Epithelial cell of esophagus (primary cell): ENCODE data around the gene AOAH.
A peak's percentile ranks its signal among the peaks of the same experiment; 100 is the strongest.

Experiments used
- DNase-seq: peaks from one replicate; pipeline ENCODE4 v3.0.0; 2010; ENCODE audit warnings: low read depth
- H3K4me3 ChIP-seq: 2 replicates; pipeline ENCODE4 v1.5.1; 2011; ENCODE audit warnings: mild to moderate bottlenecking, low read length, control low read depth
- TF ChIP-seq, protein P1 (sequence below): IDR thresholded peaks from 2 replicates; pipeline ENCODE4 v1.5.1; 2011; ENCODE audit warnings: low read depth, mild to moderate bottlenecking, low read length, control low read depth, inconsistent platforms; ENCODE audit not compliant: insufficient read depth; ENCODE audit errors: missing control alignments

AOAH gene

DNA sequence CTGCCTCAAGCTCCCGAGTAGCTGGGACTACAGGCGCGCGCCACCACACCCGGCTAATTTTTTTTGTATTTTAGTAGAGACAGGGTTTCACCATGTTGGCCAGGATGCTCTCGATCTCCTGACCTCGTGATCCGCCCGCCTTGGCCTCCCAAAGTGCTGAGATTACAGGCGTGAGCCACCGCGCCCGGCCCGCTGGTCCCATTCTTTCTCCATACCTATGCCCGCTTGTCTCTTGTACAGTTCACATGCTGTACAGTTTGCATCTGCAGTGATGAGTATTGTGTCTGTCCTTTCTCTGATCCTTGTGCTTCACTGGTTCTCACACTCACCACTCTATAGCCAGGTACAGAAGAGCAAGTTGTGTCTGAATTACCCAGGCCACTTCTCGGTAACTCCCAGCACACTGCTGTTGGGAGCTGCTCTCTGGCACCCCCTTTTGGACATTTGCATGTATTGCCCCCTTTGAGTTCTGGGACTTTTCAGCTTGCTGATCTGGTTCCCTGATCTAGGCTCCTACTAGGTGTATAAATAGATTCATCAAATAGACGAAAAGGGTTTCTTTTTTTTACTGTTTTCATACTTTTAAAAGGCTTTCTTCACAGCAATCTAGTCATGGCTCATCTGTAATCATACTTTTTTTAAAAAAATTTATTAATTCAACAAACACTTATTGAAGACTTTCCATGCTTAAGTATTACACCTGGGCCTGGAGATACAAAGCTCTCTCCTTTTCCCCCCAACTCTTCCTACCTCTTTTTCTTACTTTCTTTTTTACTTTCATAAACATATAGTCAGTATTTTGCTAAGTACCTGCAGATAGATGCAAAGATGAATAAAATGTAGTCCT, 53.5 kb downstream of the AOAH start:
- TF ChIP-seq, protein P1, sequence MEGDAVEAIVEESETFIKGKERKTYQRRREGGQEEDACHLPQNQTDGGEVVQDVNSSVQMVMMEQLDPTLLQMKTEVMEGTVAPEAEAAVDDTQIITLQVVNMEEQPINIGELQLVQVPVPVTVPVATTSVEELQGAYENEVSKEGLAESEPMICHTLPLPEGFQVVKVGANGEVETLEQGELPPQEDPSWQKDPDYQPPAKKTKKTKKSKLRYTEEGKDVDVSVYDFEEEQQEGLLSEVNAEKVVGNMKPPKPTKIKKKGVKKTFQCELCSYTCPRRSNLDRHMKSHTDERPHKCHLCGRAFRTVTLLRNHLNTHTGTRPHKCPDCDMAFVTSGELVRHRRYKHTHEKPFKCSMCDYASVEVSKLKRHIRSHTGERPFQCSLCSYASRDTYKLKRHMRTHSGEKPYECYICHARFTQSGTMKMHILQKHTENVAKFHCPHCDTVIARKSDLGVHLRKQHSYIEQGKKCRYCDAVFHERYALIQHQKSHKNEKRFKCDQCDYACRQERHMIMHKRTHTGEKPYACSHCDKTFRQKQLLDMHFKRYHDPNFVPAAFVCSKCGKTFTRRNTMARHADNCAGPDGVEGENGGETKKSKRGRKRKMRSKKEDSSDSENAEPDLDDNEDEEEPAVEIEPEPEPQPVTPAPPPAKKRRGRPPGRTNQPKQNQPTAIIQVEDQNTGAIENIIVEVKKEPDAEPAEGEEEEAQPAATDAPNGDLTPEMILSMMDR, result peak; percentile 99
- DNase-seq, result peak; percentile 78

DNA sequence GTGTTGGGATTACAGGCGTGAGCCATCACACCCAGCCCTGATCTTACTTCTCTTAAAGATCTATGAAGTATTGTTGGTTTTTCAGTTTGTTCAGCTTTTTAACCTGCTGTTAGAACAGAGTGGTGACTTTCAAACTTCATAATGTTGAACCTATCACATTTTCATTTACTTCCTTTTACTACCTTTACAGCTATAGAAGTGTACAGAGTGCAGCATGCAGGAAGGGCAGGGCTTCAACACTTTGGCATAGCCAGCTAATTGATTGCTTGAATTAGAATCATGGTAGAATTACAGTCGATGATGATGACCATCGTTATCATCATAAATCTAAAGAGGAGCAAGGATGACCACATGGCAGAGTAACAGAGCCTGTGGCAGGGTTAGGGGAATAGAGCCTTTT, 55.5 kb downstream of the AOAH start:
- TF ChIP-seq, protein P1, result no peak
- no peak overlapping the region for H3K4me3 ChIP-seq
- DNase-seq, result no peak

More for the DNA sequence above, 53.5 kb downstream of the AOAH start:
- no peak overlapping the region for H3K4me3 ChIP-seq

DNA sequence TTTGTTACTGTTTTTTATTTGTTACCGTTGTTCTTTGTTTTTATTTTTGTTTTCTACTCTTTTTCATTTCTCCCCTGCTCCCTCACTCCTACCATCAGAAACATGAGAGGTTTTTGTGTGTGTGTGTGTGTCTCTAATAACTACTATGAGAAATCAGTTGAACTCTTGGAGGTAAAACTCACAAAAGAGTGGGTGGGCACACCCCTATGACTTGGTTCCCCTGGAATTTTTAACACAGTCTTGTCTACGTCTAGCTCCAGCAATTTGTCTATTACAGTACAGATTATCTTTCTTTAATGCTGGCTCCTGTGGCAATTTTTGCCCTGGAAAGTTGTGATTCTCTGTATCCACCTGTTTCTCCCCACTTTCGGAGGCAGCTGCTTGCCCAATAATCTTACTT, 56.2 kb downstream of the AOAH start:
- DNase-seq, result peak; percentile 52
- TF ChIP-seq, protein P1, result no peak
- H3K4me3 ChIP-seq, result no peak overlapping the region

DNA sequence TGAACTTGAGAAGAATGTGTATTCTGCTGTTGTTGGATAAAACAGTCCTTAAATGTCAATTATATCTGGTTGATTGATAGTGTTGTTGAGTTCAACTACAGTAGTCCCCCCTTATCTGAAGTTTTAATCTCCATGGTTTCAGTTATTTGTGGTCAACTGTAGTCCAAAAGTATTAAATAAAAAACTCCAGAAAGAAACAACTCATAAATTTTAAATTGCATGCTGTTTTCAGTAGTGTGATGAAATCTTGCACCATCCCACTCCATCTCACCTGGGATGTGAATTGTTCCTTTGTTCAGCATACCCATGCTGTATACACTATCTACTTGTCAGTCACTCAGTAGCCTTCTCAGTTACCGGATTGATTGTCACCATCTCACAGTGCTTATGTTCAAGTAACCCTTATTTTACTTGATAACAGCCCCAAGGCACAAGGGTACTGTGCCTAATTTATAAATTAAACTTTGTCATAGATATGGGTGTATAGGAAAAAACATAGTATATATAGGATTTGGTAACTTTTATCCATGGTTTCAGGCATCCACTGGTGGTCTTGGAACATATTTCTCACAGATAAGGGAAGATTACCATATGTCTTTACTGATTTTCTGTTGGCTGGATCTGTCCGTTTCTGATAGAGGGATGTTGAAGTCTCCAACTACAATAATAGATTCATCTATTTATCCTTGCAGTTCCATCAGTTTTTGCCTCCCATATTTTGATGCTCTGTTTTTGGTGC, 57.1 kb downstream of the AOAH start:
- no peak overlapping the region for H3K4me3 ChIP-seq
- TF ChIP-seq, protein P1, result no peak
- DNase-seq, result no peak

DNA sequence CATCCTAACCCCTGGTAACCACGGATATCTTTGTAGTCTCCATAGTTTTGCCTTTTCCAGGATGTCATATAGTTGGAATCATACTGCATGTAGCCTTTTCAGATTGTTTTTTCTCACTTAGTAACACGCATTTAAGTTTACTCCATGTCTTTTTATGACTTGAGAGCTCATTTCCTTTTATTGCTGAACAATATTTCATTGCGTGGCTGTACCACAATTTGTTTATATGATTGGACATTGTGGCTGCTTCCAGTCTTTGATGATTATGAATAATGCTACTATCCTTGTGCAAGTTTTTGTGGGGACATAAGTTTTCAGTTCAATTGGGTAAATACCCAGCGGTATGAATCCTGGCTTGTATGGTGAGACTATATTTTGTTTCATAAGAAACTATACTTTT, 60.8 kb downstream of the AOAH start:
- H3K4me3 ChIP-seq, result no peak overlapping the region
- no peak for DNase-seq
- TF ChIP-seq, protein P1, result no peak

DNA sequence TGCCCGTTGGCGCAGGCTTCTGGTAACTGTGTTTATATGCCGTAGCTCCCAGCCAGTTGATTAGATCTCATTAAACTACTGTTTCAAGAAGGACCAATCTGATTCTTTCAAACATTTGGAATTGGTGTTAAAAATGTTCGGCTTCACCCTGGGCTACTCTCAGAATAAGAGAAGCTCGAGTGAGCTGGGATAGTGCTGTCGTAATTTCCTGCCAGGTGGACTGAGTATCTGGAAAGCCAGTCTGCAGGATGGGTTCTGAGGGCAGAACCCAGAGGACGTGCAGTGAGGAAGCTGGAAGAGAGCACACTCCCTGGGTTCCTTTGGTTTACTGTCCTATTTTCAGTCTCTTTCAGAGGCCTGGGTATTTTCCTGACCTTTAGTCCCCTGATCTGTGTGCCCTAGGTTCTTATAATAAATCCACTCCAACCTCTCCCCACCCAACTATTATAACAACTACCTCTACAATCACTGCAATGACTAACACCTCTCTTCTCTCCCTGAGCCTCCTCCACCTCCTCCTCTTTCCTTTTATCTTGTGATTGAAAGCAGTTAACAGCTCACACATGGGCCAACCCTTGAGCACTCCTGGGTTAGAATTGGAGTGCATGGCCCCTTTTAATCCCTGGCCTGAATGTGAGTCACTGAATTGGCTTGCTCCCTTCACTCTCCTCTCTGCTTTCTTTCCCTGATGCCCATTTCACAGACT, 63.0 kb downstream of the AOAH start:
- peak; percentile 71 for DNase-seq
- H3K4me3 ChIP-seq, result no peak overlapping the region
- TF ChIP-seq, protein P1, result no peak
